Progenitor cell of endocrine pancreas (in vitro differentiated cells): Measurements from ENCODE around the gene CETN3. TPM values are rescaled to one million over a fixed set of nuclear protein-coding genes. Genes with fewer than 3 reads are reported as not detected.

Experiments used
- DNase-seq: peaks from one replicate; pipeline ENCODE4 v3.0.0; 2021; ENCODE audit warnings: low spot score; ENCODE audit not compliant: unreplicated experiment
- H3K27ac Mint-ChIP-seq: 2 replicates; pipeline ENCODE4 v1.8.0; 2021; ENCODE audit warnings: mild to moderate bottlenecking, moderate library complexity, mixed read lengths
- H3K27me3 Mint-ChIP-seq: 2 replicates; pipeline ENCODE4 v1.8.0; 2021; ENCODE audit warnings: mixed read lengths
- H3K36me3 Mint-ChIP-seq: 2 replicates; pipeline ENCODE4 v1.8.0; 2022; ENCODE audit warnings: mixed read lengths; ENCODE audit not compliant: insufficient read depth
- H3K4me1 Mint-ChIP-seq: 2 replicates; pipeline ENCODE4 v1.8.0; 2021; ENCODE audit warnings: low read depth, mixed read lengths
- H3K4me3 Mint-ChIP-seq: 2 replicates; pipeline ENCODE4 v1.8.0; 2021; ENCODE audit warnings: low read depth, mild to moderate bottlenecking, moderate library complexity, mixed read lengths
- H3K9me3 Mint-ChIP-seq: 2 replicates; pipeline ENCODE4 v1.8.0; 2021; ENCODE audit warnings: low read depth, mixed read lengths
- CTCF ChIP-seq: fragments of 200-600 bp; sonication (generic); IDR thresholded peaks from one replicate; pipeline ENCODE4 v1.5.0; 2021; ENCODE audit warnings: antibody characterized with exemption, mild to moderate bottlenecking; ENCODE audit not compliant: unreplicated experiment
- total RNA-seq: library from RNA; stranded (reverse); gene quantifications from 2 replicates; pipeline ENCODE4 v1.2.1, GENCODE V29; 2021

Gene CETN3
- total RNA-seq, 1 donor from 2014 or later: 42.3 TPM

DNA sequence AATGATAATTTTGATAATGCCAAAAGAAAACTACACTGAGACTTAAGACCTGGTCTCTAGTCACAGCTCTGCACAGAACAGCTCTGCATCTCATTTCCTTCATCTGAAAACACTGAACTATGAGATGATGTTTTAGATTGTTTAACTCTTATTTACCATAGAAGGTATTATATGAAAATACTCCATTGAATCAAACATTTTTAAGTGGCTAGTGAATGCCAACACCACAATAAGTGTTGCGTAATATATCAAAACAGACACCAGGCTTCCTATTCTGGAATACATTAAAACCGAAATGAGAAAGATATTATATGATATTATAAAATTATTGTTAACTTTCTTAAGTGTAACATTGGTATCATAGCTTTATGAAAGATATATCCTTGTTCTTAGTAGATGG, 14.6 kb downstream of the CETN3 start:
- H3K4me3 Mint-ChIP-seq: no peak overlapping the region
- no peak for DNase-seq
- no peaks in the 10 kb centered on the region for H3K27me3 Mint-ChIP-seq
- peaks cover 20% of the 10 kb centered on the region for H3K36me3 Mint-ChIP-seq
- H3K27ac Mint-ChIP-seq: no peak overlapping the region
- peaks cover 11% of the 10 kb centered on the region for H3K4me1 Mint-ChIP-seq
- no peak for TF ChIP-seq CTCF
- no peaks in the 10 kb centered on the region for H3K9me3 Mint-ChIP-seq

- Mint-ChIP-seq H3K36me3 (peaks cover 13% of the 10 kb centered on the region), H3K9me3 (no peaks in the 10 kb centered on the region), H3K4me1 (peaks cover 2% of the 10 kb centered on the region), H3K27me3 (no peaks in the 10 kb centered on the region), H3K27ac (no peak overlapping the region), H3K4me3 (no peak overlapping the region)
- DNase-seq: no peak
- TF ChIP-seq CTCF: no peak
Observed at GRCh38 chr5:90390928-90391327, 18.6 kb downstream of the CETN3 start.

- Mint-ChIP-seq H3K27ac (no peak overlapping the region), H3K27me3 (no peaks in the 10 kb centered on the region), H3K4me1 (peaks cover 3% of the 10 kb centered on the region), H3K4me3 (no peak overlapping the region), H3K9me3 (no peaks in the 10 kb centered on the region), H3K36me3 (peaks cover 13% of the 10 kb centered on the region)
- no peak for DNase-seq
- TF ChIP-seq CTCF: no peak
Observed at GRCh38 chr5:90390326-90390725, 19.2 kb downstream of the CETN3 start.

GRCh38 chr5:90387508-90387907, 22.0 kb downstream of the CETN3 start:
- H3K4me3 Mint-ChIP-seq: no peak overlapping the region

DNA sequence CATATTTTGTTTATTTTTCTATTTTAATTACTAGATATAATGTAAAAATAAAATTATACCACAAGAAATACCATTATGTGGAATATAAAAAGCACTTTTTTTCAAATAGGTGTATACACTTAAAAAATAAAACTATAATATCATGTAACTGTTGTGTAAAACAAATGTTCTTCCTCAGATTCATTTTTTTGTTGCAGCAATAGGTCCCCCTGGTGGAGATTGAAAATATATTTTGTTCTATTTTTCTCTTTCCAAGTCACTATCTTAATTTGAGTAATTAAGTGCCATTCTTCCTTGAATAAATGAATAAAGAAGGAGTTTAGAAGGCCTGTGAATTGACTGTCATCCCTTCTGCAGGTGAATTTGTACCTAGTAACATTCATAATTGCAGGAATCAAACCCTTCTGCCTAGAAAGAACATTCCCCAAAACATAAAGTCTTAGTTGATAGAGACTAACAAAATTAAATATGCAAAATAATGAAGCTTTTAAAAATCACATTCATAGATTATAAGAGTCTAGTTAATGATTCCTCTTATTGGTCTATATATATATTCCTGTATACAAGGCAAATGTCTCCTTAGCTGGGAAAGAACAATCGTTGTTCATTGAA, 23.4 kb downstream of the CETN3 start:
- peak; percentile 79 for TF ChIP-seq CTCF
- Mint-ChIP-seq H3K4me3 (no peak overlapping the region), H3K9me3 (peaks cover 6% of the 10 kb centered on the region)

More at GRCh38 chr5:90387508-90387907, 22.0 kb downstream of the CETN3 start:
- Mint-ChIP-seq H3K9me3 (peaks cover 6% of the 10 kb centered on the region), H3K36me3 (peaks cover 9% of the 10 kb centered on the region), H3K27me3 (no peaks in the 10 kb centered on the region), H3K27ac (no peak overlapping the region), H3K4me1 (peaks cover 4% of the 10 kb centered on the region)
- DNase-seq: no peak
- no peak for TF ChIP-seq CTCF

More for the DNA sequence above, 23.4 kb downstream of the CETN3 start:
- Mint-ChIP-seq H3K36me3 (peaks cover 4% of the 10 kb centered on the region), H3K27me3 (no peaks in the 10 kb centered on the region), H3K27ac (no peak overlapping the region), H3K4me1 (peaks cover 4% of the 10 kb centered on the region)
- DNase-seq: no peak
